Measurements from ENCODE around the gene ABCB4. TPM values are rescaled to one million over a fixed set of nuclear protein-coding genes. Genes with fewer than 3 reads are reported as not detected.
A peak's percentile ranks its signal among the peaks of the same experiment; 100 is the strongest.

ABCB4 gene
- total and polyA plus RNA-seq, 2 of the 8 experiments (the other 6 are each of a cell fraction or from before 2014, with no cell fraction given), result 0.54 to 0.60 TPM

- Histone ChIP-seq H3K36me3 (ENCODE audit: control insufficient read depth in 2 of 4, insufficient read depth in 4 of 4, low read length in 3 of 4) (no peaks in the 10 kb centered on the region), H2BK15ac (ENCODE audit: low read length) (no peak overlapping the region), H4K91ac (replicated peaks; ENCODE audit: insufficient read length, low read length) (no peak overlapping the region), H4K8ac (ENCODE audit: extremely low read depth, insufficient read depth, low read length) (no peak overlapping the region), H2BK5ac (ENCODE audit: low read depth, low read length) (no peak overlapping the region), H3K27ac (ENCODE audit: low read depth, low read length) (no peak overlapping the region), H3K4me3 (ENCODE audit: extremely low read depth in 1 of 4, insufficient read depth in 2 of 4, low read depth in 3 of 4, low read length in 4 of 4) (no peak overlapping the region), H2AFZ (ENCODE audit: low read length) (no peak overlapping the region), H3K4ac (replicated peaks; ENCODE audit: insufficient read length, low read depth, low read length) (no peak overlapping the region), H3K56ac (replicated peaks; ENCODE audit: insufficient read length, low read depth, low read length) (no peak overlapping the region), H3K27me3 (replicated peaks in 1 of 4; ENCODE audit: control insufficient read depth in 3 of 4, extremely low read depth in 1 of 4, insufficient read depth in 3 of 4, low read length in 3 of 4) (peaks cover 5 to 29% (median 21%) of the 10 kb centered on the region in 4 experiments), H2BK20ac (ENCODE audit: low read length) (no peak overlapping the region), H2BK120ac (replicated peaks; ENCODE audit: low read depth, low read length) (peak overlapping the region; percentile 41), H2AK5ac (ENCODE audit: low read depth, low read length) (no peak overlapping the region), H3K23ac (ENCODE audit: insufficient read length) (no peak overlapping the region), H3K23me2 (ENCODE audit: low read depth, low read length) (peaks cover 5% of the 10 kb centered on the region; the same call in 1 of the 2 replicates), H3K9ac (replicated peaks in 1 of 4; ENCODE audit: extremely low read depth in 1 of 4, low read depth in 3 of 4, low read length in 3 of 4) (no peak overlapping the region), H3K4me2 (ENCODE audit: insufficient read depth in 1 of 2, low read depth in 2 of 2, low read length in 2 of 2) (no peak overlapping the region; a peak in 1 of 4 replicates), H3K18ac (ENCODE audit: extremely low read depth, low read length) (no peak overlapping the region), H3K9me3 (ENCODE audit: insufficient read depth in 2 of 2, low read depth in 1 of 2, low read length in 1 of 2) (no peaks in the 10 kb centered on the region; a peak in 1 of 4 replicates), H3K4me1 (replicated peaks in 1 of 4; ENCODE audit: control insufficient read depth in 3 of 4, insufficient read depth in 4 of 4, low read length in 3 of 4) (peaks cover 5 to 13% (median 9%) of the 10 kb centered on the region in 4 experiments; a peak in 6 of 7 replicates), H3K14ac (ENCODE audit: insufficient read length) (no peak overlapping the region), H4K20me1 (replicated peaks in 1 of 2; ENCODE audit: control insufficient read depth in 1 of 2, insufficient read depth in 2 of 2, low read length in 2 of 2) (no peaks in the 10 kb centered on the region), H3K79me2 (ENCODE audit: control insufficient read depth in 1 of 2, insufficient read depth in 2 of 2, low read length in 2 of 2) (no peaks in the 10 kb centered on the region), H2BK12ac (ENCODE audit: low read depth, low read length) (no peak overlapping the region), H3K79me1 (ENCODE audit: low read depth, low read length) (no peaks in the 10 kb centered on the region), H4K5ac (ENCODE audit: insufficient read length, low read depth, low read length) (no peak overlapping the region)
- WGBS, 2 experiments (ENCODE audit: extremely low coverage in 1 of 2, insufficient coverage in 1 of 2, insufficient read length in 1 of 2, insufficient replicate concordance in 2 of 2, low coverage in 1 of 2, low lambda C conversion rate in 2 of 2, missing lambda C conversion rate in 1 of 2), result 85% methylated on average over 2 of the region's 2 CpGs; no CpG with 5 or more reads in 1 of the 2 experiments
- no peak for TF ChIP-seq FOSL1 (IDR thresholded peaks at IDR 0.05; ENCODE audit: insufficient read depth, low read depth, low read length)
- TF ChIP-seq HDAC6 (IDR thresholded peaks at IDR 0.05; ENCODE audit: low read depth, low read length), result no peak
- TF ChIP-seq ZNF274 (IDR thresholded peaks at IDR 0.05; ENCODE audit: borderline replicate concordance, extremely low read depth, low read length), result no peak
- no peak for TF ChIP-seq POLR2A (IDR thresholded peaks at IDR 0.05; ENCODE audit: control extremely low read depth in 1 of 2, low read depth in 2 of 2, low read length in 2 of 2)
- TF ChIP-seq HDAC2 (IDR thresholded peaks at IDR 0.05; ENCODE audit: borderline replicate concordance in 1 of 2, low read depth in 2 of 2, low read length in 2 of 2), result no peak
- no peak for TF ChIP-seq SIN3A (conservative IDR thresholded peaks at IDR 0.05 in 1 of 2, IDR thresholded peaks at IDR 0.05 in 1 of 2; ENCODE audit: low read depth in 1 of 2, low read length in 2 of 2)
- CTCF ChIA-PET (ENCODE audit: partially characterized antibody), result interaction anchor here (1.3 to 1.6 kb wide), 2 partner anchors 10 to 32 kb away, joined by 3 to 4 read pairs; no protein-coding TSS in a partner anchor
- DNase-seq (ENCODE audit: low read depth in 1 of 2, low spot score in 2 of 2) (no peak), FAIRE-seq (no peak)
- POLR2A ChIA-PET (ENCODE audit: partially characterized antibody), result interaction anchor here (1.2 kb wide), 1 partner anchor 9 kb away, joined by 5 read pairs; no protein-coding TSS in a partner anchor
Observed at GRCh38 chr7:87473986-87474385, 1.5 kb downstream of the ABCB4 start.
